Gastroesophageal sphincter (tissue), 3 donors: ENCODE results near the gene RBKS.

Source experiments
- CTCF ChIP-seq, 4 experiments: fragments of 200-600 bp in 2 of 4; fragments of 450-650 bp in 2 of 4; sonication (generic) in 1 of 4; IDR thresholded peaks; one replicate each; pipeline ENCODE4 v1.5.1; 2017 to 2019; ENCODE audit warnings: antibody characterized with exemption in 4 of 4, mild to moderate bottlenecking in 2 of 4, moderate library complexity in 2 of 4
- POLR2A ChIP-seq, 2 donors: fragments of 450-650 bp; IDR thresholded peaks; one replicate each; pipeline ENCODE4 v1.6.1; 2017; ENCODE audit warnings: antibody characterized with exemption in 2 of 2, mild to moderate bottlenecking in 2 of 2, moderate library complexity in 1 of 2
- POLR2AphosphoS5 ChIP-seq: sonication (generic); formaldehyde crosslinking; IDR thresholded peaks from one replicate; pipeline ENCODE4 v1.6.1; 2017; ENCODE audit warnings: antibody characterized with exemption

- TF ChIP-seq CTCF (IDR thresholded peaks at IDR 0.05): no peak
- no peak for TF ChIP-seq POLR2AphosphoS5
- TF ChIP-seq POLR2A (IDR thresholded peaks at IDR 0.05): no peak
These were observed 92.3 kb downstream of the RBKS start for GRCh38 chr2:27797841-27798240.
